B cell (primary cell): Measurements from ENCODE around the gene SPTLC2. TPM values are rescaled to one million over a fixed set of nuclear protein-coding genes. Genes with fewer than 3 reads are reported as not detected.

Experiments
- ATAC-seq: fragments of 200-7000 bp; cut with Tn5 transposase; one replicate; pipeline ENCODE4 v1.10.0; 2021; ENCODE audit warnings: low read depth, mild to moderate bottlenecking, moderate number of reproducible peaks, moderate library complexity
- CTCF ChIA-PET: fragments of 350-600 bp; sonication (Branson Sonifier 250); formaldehyde crosslinking; loops from one replicate; lab custom pipeline; 2021; ENCODE audit warnings: antibody characterized with exemption, inconsistent platforms; lab: Charles Lee
- POLR2A ChIA-PET: fragments of 350-600 bp; sonication (Branson Sonifier 250); formaldehyde crosslinking; loops from one replicate; lab custom pipeline; 2021; ENCODE audit warnings: antibody characterized with exemption; lab: Charles Lee
- DNase-seq: peaks from one replicate; pipeline ENCODE4 v3.0.0; 2013
- H2AFZ ChIP-seq: 2 replicates; pipeline ENCODE4 v1.6.1; 2012; ENCODE audit warnings: mild to moderate bottlenecking, low read depth, low read length; ENCODE audit not compliant: insufficient read depth, poor library complexity, severe bottlenecking
- H3K27ac ChIP-seq, 2 donors: 1 replicate in 1 of 2; 2 replicates in 1 of 2; pipeline ENCODE4 v1.5.1; 2012 to 2013; ENCODE audit warnings: low read length in 2 of 2, mild to moderate bottlenecking in 2 of 2, moderate library complexity in 1 of 2
- H3K27me3 ChIP-seq, 4 experiments: fragments of 200-600 bp in 1 of 4; sonication (generic) in 1 of 4; replicated peaks in 1 of 4; 1 replicate in 2 of 4; 2 replicates in 2 of 4; pipeline versions ENCODE4 v1.6.1 to v1.7.0; 2013 to 2016; ENCODE audit warnings: low read length in 3 of 4, mild to moderate bottlenecking in 2 of 4, mixed read lengths in 1 of 4, moderate library complexity in 1 of 4; ENCODE audit not compliant: insufficient read depth in 4 of 4, control insufficient read depth in 3 of 4; ENCODE audit errors: control extremely low read depth in 1 of 4
- H3K36me3 ChIP-seq, 2 experiments: replicated peaks in 1 of 2; 1 replicate in 1 of 2; 2 replicates in 1 of 2; pipeline versions ENCODE4 v1.6.1 to v1.7.1; 2013; ENCODE audit warnings: low read length in 1 of 2; ENCODE audit not compliant: insufficient read depth in 2 of 2, control insufficient read depth in 1 of 2; ENCODE audit errors: control extremely low read depth in 1 of 2, extremely low read depth in 1 of 2
- H3K4me1 ChIP-seq, 2 donors: fragments of 200-600 bp in 1 of 2; sonication (generic) in 1 of 2; 1 replicate in 1 of 2; 2 replicates in 1 of 2; pipeline versions ENCODE4 v1.5.1 to v1.6.1; 2013 to 2017; ENCODE audit warnings: low read length in 2 of 2; ENCODE audit not compliant: control insufficient read depth in 2 of 2, insufficient read depth in 2 of 2
- H3K4me2 ChIP-seq: replicated peaks from 2 replicates; pipeline ENCODE3; 2012; ENCODE audit warnings: mild to moderate bottlenecking, low read depth, low read length; ENCODE audit not compliant: poor library complexity, severe bottlenecking
- H3K4me3 ChIP-seq, 5 experiments: fragments of 200-600 bp in 1 of 5; sonication (generic) in 1 of 5; 1 replicate in 3 of 5; 2 replicates in 2 of 5; pipeline versions ENCODE4 v1.5.1 to v1.7.0; 2011 to 2016; ENCODE audit warnings: low read length in 4 of 5, mild to moderate bottlenecking in 4 of 5, low read depth in 2 of 5, control low read depth in 1 of 5, moderate library complexity in 1 of 5; ENCODE audit not compliant: insufficient read depth in 1 of 5; ENCODE audit errors: control extremely low read depth in 1 of 5, extremely low read depth in 1 of 5
- H3K79me2 ChIP-seq: fragments of 200-600 bp; sonication (generic); one replicate; pipeline ENCODE4 v1.6.0; 2016; ENCODE audit warnings: low read length; ENCODE audit not compliant: control insufficient read depth, insufficient read depth
- H3K9ac ChIP-seq: fragments of 200-600 bp; sonication (generic); 2 replicates; pipeline ENCODE4 v1.6.1; 2017; ENCODE audit warnings: mild to moderate bottlenecking, low read length, moderate library complexity
- H3K9me3 ChIP-seq, 3 donors: one replicate each; pipeline versions ENCODE4 v1.6.1 to v1.7.1; 2013; ENCODE audit warnings: low read length in 2 of 3; ENCODE audit not compliant: control insufficient read depth in 2 of 3, insufficient read depth in 1 of 3; ENCODE audit errors: control extremely low read depth in 1 of 3
- H4K20me1 ChIP-seq: 2 replicates; pipeline ENCODE4 v1.6.0; 2012; ENCODE audit warnings: mild to moderate bottlenecking, low read length; ENCODE audit not compliant: insufficient read depth, control insufficient read depth, poor library complexity, severe bottlenecking
- H3K27ac Mint-ChIP-seq: one replicate; pipeline ENCODE4 v1.8.0; 2021; ENCODE audit warnings: mixed read lengths
- H3K27me3 Mint-ChIP-seq: one replicate; pipeline ENCODE4 v1.8.0; 2021; ENCODE audit warnings: mixed read lengths
- H3K4me1 Mint-ChIP-seq: one replicate; pipeline ENCODE4 v1.8.0; 2021; ENCODE audit warnings: mixed read lengths
- H3K4me3 Mint-ChIP-seq: one replicate; pipeline ENCODE4 v1.8.0; 2021; ENCODE audit warnings: mixed read lengths
- H3K9me3 Mint-ChIP-seq: one replicate; pipeline ENCODE4 v1.8.0; 2022; ENCODE audit warnings: mixed read lengths; ENCODE audit not compliant: insufficient read depth
- EZH2 ChIP-seq: IDR thresholded peaks from 2 replicates; pipeline ENCODE4 v1.6.1; 2012; ENCODE audit warnings: borderline replicate concordance, low read depth, mild to moderate bottlenecking, moderate library complexity, low read length; ENCODE audit not compliant: insufficient read depth, poor library complexity, severe bottlenecking
- WGBS: methylation state at CpG from one replicate; pipeline ENCODE4 v1.1.5; 2013; ENCODE audit warnings: missing lambda C conversion rate; ENCODE audit not compliant: insufficient coverage; 5-methylcytosine and 5-hydroxymethylcytosine counted together
- intact Hi-C: fragments of 100-400 bp; cut with micrococcal nuclease; formaldehyde crosslinking; loops from one replicate; pipeline ENCODE4 v1.10.0; 2022
- polyA plus RNA-seq: library from polyadenylated mRNA; depleted of rRNA; stranded (reverse); fragments of >200 nt; gene quantifications from 2 replicates; pipeline ENCODE4 v1.2.3, GENCODE V29; 2012
- total RNA-seq, 2 donors: library from RNA; stranded (reverse); fragments of 120-200 nt in 1 of 2; gene quantifications; 1 replicate in 1 of 2; 2 replicates in 1 of 2; pipeline versions ENCODE4 v1.2.3 to v1.2.4, GENCODE V29; 2013 to 2022
- TF ChIP-seq, protein P1 (sequence below): fragments of 200-600 bp; IDR thresholded peaks from one replicate; pipeline ENCODE4 v1.8.0; 2022; ENCODE audit warnings: antibody characterized with exemption, mild to moderate bottlenecking

The SPTLC2 gene
- total and polyA plus RNA-seq, 2 donors (not counting 1 experiment from before 2014, with no cell fraction given), result 9.4 to 41.4 TPM

DNA sequence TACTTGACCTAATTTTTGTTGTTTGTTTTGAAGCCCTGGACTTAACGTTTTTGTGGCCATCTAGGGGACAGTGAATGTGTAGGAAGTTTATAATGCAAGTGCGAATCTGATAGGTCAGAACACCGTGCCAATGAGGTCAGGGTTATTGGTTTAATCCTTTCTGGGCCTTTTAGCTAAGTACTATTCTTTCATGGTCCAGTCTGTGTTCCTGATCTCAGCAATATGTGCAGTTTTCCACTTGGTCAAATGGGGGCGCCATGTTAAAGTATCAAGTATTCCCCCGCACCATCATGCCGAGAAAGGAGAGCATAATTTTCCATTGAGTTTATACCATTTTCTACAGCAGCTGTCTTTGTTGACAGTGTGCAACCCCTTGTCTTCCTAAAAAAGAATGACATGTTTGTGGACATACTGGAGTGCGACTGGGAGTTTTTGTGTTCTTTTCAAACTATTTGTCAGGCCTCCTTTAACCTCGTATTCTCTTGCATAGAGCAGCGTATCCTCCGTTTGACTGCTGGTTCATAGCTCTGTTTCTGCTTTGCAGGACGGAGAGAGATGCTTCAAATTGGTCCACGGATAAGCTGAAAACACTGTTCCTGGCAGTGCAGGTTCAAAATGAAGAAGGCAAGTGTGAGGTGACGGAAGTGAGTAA, 157.2 kb downstream of the SPTLC2 start:
- Mint-ChIP-seq H3K9me3 (no peaks in the 10 kb centered on the region), H3K4me3 (peak overlapping the region; percentile 100), H3K4me1 (peaks cover 39% of the 10 kb centered on the region), H3K27me3 (no peaks in the 10 kb centered on the region), H3K27ac (peak overlapping the region; percentile 99)
- H4K20me1 ChIP-seq, result peaks cover 46% of the 10 kb centered on the region
- peak overlapping the region; percentile 91 for H3K9ac ChIP-seq
- peak overlapping the region; percentile 51 to 99 (median 82) for H3K4me3 ChIP-seq
- H2AFZ ChIP-seq, result peak overlapping the region; percentile 98
- intact Hi-C loops, result loop anchor here (2.0 to 5.0 kb wide), 4 partner anchors 92 to 497 kb away; no protein-coding TSS in a partner anchor
- ATAC-seq (no peak), DNase-seq (peak; percentile 72)
- peak overlapping the region; percentile 89 for H3K4me2 ChIP-seq
- POLR2A ChIA-PET, result interaction anchor here (2.0 kb wide), 1 partner anchor 82 kb away, joined by 9 read pairs; the partner anchor contains the start of genes SAMD15 and TMED8
- peak overlapping the region in 1 of 2 donors; percentile 91 for H3K27ac ChIP-seq
- no peaks in the 10 kb centered on the region for H3K27me3 ChIP-seq
- CTCF ChIA-PET, result interaction anchor here (0.6 to 4.3 kb wide), 13 partner anchors 23 to 310 kb away, joined by 3 to 20 read pairs (median 5); partner anchors contain the start of genes GSTZ1 and POMT2
- H3K9me3 ChIP-seq, result no peaks in the 10 kb centered on the region
- peaks cover 55% of the 10 kb centered on the region for H3K79me2 ChIP-seq
- peaks cover 7 to 43% of the 10 kb centered on the region in 2 experiments for H3K36me3 ChIP-seq
- peaks cover 21 to 24% of the 10 kb centered on the region in 2 donors for H3K4me1 ChIP-seq
- 59% methylated on average over 11 of the region's 13 CpGs for WGBS
- no peak for TF ChIP-seq EZH2
- TF ChIP-seq, protein P1, sequence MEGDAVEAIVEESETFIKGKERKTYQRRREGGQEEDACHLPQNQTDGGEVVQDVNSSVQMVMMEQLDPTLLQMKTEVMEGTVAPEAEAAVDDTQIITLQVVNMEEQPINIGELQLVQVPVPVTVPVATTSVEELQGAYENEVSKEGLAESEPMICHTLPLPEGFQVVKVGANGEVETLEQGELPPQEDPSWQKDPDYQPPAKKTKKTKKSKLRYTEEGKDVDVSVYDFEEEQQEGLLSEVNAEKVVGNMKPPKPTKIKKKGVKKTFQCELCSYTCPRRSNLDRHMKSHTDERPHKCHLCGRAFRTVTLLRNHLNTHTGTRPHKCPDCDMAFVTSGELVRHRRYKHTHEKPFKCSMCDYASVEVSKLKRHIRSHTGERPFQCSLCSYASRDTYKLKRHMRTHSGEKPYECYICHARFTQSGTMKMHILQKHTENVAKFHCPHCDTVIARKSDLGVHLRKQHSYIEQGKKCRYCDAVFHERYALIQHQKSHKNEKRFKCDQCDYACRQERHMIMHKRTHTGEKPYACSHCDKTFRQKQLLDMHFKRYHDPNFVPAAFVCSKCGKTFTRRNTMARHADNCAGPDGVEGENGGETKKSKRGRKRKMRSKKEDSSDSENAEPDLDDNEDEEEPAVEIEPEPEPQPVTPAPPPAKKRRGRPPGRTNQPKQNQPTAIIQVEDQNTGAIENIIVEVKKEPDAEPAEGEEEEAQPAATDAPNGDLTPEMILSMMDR, result peak; percentile 71
